ENCODE results near the gene MRC2. TPM values are rescaled to one million over a fixed set of nuclear protein-coding genes. Genes with fewer than 3 reads are reported as not detected.

Gene MRC2
- total RNA-seq, 1 donor from 2014 or later = 418 TPM

DNA sequence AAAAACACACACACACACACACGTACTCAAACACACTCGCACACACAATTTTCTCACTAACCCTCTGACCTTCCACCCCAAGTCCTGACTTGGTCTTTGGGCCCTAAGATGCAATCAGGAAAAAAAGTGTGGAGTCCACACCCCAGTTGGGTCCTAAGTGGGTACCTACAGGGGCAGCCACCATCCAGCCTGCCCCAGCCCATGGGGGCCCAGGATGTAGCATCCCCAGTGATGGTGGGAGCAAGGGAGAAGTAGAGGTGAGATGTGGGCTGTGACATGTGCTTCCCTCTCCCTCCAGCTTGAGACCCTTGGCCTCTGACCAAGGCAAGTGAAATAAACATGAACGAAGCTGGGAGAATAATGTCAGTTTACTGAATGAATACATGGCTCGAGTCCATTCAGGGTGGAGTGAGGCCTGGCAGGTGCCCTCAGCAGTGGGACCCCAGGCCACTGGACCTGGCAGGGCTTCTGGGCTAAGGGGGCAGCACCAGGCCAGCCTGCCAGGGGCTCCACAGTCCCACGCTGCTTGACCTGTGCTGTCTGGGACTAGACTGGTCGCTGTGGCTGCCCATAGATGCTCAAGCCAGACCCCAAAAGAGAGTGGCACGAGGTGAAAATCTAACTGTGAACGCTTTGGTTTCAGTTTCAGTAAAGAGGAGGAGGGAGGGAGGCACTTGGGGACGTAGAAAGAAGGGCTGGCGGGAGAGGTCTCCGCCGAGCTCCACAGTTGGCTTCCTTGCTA is 73.7 kb downstream of the MRC2 start:
- H3K9me3 Mint-ChIP-seq (ENCODE audit: unreplicated experiment) = no peaks in the 10 kb centered on the region

GRCh38 chr17:62701706-62702085 is 74.2 kb downstream of the MRC2 start:
- TF ChIP-seq, protein P1, sequence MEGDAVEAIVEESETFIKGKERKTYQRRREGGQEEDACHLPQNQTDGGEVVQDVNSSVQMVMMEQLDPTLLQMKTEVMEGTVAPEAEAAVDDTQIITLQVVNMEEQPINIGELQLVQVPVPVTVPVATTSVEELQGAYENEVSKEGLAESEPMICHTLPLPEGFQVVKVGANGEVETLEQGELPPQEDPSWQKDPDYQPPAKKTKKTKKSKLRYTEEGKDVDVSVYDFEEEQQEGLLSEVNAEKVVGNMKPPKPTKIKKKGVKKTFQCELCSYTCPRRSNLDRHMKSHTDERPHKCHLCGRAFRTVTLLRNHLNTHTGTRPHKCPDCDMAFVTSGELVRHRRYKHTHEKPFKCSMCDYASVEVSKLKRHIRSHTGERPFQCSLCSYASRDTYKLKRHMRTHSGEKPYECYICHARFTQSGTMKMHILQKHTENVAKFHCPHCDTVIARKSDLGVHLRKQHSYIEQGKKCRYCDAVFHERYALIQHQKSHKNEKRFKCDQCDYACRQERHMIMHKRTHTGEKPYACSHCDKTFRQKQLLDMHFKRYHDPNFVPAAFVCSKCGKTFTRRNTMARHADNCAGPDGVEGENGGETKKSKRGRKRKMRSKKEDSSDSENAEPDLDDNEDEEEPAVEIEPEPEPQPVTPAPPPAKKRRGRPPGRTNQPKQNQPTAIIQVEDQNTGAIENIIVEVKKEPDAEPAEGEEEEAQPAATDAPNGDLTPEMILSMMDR (IDR thresholded peaks at IDR 0.05) = no peak
- no peak overlapping the region for H3K4me3 Mint-ChIP-seq (ENCODE audit: unreplicated experiment)
- no peaks in the 10 kb centered on the region for H3K27me3 Mint-ChIP-seq (ENCODE audit: unreplicated experiment)

More for the DNA sequence above, 73.7 kb downstream of the MRC2 start:
- no peak for DNase-seq (ENCODE audit: extremely low spot score, unreplicated experiment)
- peaks cover 32% of the 10 kb centered on the region for H3K4me1 Mint-ChIP-seq (ENCODE audit: unreplicated experiment)
- H3K36me3 Mint-ChIP-seq (ENCODE audit: unreplicated experiment) = no peaks in the 10 kb centered on the region
- H3K27ac Mint-ChIP-seq (ENCODE audit: unreplicated experiment) = no peak overlapping the region
- TF ChIP-seq, protein P1 (IDR thresholded peaks at IDR 0.05) = no peak
- no peaks in the 10 kb centered on the region for H3K27me3 Mint-ChIP-seq (ENCODE audit: unreplicated experiment)
- no peak overlapping the region for H3K4me3 Mint-ChIP-seq (ENCODE audit: unreplicated experiment)

DNA sequence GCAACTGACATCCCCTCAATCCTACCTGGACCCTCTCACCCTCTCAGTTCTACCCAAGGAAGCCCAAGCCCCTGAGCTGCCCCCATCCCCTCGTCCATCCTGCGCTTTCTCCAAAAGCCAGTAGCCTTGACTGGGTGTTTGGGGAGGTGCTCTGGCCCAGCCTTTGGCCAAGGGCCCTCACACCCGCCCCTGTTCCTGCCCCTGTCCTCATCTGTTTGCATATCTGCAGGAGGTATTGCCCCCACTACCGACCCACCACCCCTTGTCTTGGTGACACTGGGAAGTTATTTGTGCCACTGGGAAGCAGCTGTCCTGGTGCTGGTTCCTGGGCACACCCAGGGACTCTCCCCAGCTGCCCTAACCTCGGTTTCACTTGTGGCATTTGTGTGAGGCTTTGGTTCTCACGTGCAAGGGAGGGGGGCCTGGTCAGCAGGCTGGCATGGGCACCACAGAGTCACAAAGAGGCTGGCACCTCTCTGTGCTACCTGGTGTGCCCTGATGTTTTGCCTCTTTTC is 75.3 kb downstream of the MRC2 start:
- Mint-ChIP-seq H3K27me3 (ENCODE audit: unreplicated experiment) (no peaks in the 10 kb centered on the region), H3K4me3 (ENCODE audit: unreplicated experiment) (no peak overlapping the region), H3K9me3 (ENCODE audit: unreplicated experiment) (no peaks in the 10 kb centered on the region), H3K36me3 (ENCODE audit: unreplicated experiment) (no peaks in the 10 kb centered on the region), H3K27ac (ENCODE audit: unreplicated experiment) (no peak overlapping the region), H3K4me1 (ENCODE audit: unreplicated experiment) (peaks cover 34% of the 10 kb centered on the region)
- DNase-seq (ENCODE audit: extremely low spot score, unreplicated experiment) = no peak
- TF ChIP-seq, protein P1 (IDR thresholded peaks at IDR 0.05) = no peak

More at GRCh38 chr17:62701706-62702085, 74.2 kb downstream of the MRC2 start:
- no peak for DNase-seq (ENCODE audit: extremely low spot score, unreplicated experiment)
- Mint-ChIP-seq H3K36me3 (ENCODE audit: unreplicated experiment) (no peaks in the 10 kb centered on the region), H3K9me3 (ENCODE audit: unreplicated experiment) (no peaks in the 10 kb centered on the region), H3K27ac (ENCODE audit: unreplicated experiment) (no peak overlapping the region), H3K4me1 (ENCODE audit: unreplicated experiment) (peaks cover 34% of the 10 kb centered on the region)

GRCh38 chr17:62703261-62703775 is 75.8 kb downstream of the MRC2 start:
- DNase-seq (ENCODE audit: extremely low spot score, unreplicated experiment) = no peak
- peaks cover 33% of the 10 kb centered on the region for H3K4me1 Mint-ChIP-seq (ENCODE audit: unreplicated experiment)
- H3K36me3 Mint-ChIP-seq (ENCODE audit: unreplicated experiment) = no peaks in the 10 kb centered on the region
- H3K9me3 Mint-ChIP-seq (ENCODE audit: unreplicated experiment) = no peaks in the 10 kb centered on the region
- no peak overlapping the region for H3K27ac Mint-ChIP-seq (ENCODE audit: unreplicated experiment)
- TF ChIP-seq, protein P1 (IDR thresholded peaks at IDR 0.05) = no peak
- H3K27me3 Mint-ChIP-seq (ENCODE audit: unreplicated experiment) = no peaks in the 10 kb centered on the region
- H3K4me3 Mint-ChIP-seq (ENCODE audit: unreplicated experiment) = peak overlapping the region; percentile 61

DNA sequence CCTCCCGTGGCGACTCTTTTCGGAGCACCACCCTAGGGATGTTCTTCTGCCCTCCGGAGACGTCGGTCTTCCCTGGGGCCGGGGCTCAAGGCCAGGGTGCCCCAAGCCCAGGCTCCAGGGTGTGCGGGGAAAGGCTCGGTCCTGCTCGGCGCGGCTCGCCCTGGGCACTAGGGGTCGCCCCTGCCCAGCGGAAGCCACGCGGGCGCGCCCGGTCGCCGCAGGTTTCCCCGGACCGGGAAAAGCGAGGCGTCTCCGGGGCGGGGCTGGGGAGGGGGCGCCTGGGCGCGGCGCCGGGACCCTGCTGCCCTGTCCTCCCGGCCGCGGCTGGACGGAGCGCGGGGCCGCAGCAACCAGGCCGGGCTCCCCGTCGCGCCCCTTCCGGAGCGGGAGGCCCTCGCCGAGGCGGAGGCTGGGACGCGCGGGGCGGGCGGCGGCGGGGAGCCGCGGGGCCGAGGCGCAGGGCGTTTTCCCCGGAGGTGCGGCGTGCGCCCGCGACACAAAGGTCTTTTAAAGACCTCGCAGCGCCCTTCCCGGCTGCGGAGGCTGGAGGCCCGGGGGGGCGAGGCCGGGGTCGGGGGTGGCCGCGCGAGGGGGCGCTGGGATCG is 76.4 kb downstream of the MRC2 start:
- no peaks in the 10 kb centered on the region for H3K27me3 Mint-ChIP-seq (ENCODE audit: unreplicated experiment)
- H3K36me3 Mint-ChIP-seq (ENCODE audit: unreplicated experiment) = no peaks in the 10 kb centered on the region
- H3K27ac Mint-ChIP-seq (ENCODE audit: unreplicated experiment) = no peak overlapping the region
- peaks cover 33% of the 10 kb centered on the region for H3K4me1 Mint-ChIP-seq (ENCODE audit: unreplicated experiment)
- DNase-seq (ENCODE audit: extremely low spot score, unreplicated experiment) = peak; percentile 94
- peak overlapping the region; percentile 80 for H3K4me3 Mint-ChIP-seq (ENCODE audit: unreplicated experiment)
- TF ChIP-seq, protein P1 (IDR thresholded peaks at IDR 0.05) = peak; percentile 96
- H3K9me3 Mint-ChIP-seq (ENCODE audit: unreplicated experiment) = no peaks in the 10 kb centered on the region
